ENCODE data around the gene RUNX2. TPM values are rescaled to one million over a fixed set of nuclear protein-coding genes. Genes with fewer than 3 reads are reported as not detected.

Gene RUNX2
- total and polyA plus RNA-seq, 2 donors (not counting 1 experiment from before 2014, with no cell fraction given) = 1.3 to 2.4 TPM

DNA sequence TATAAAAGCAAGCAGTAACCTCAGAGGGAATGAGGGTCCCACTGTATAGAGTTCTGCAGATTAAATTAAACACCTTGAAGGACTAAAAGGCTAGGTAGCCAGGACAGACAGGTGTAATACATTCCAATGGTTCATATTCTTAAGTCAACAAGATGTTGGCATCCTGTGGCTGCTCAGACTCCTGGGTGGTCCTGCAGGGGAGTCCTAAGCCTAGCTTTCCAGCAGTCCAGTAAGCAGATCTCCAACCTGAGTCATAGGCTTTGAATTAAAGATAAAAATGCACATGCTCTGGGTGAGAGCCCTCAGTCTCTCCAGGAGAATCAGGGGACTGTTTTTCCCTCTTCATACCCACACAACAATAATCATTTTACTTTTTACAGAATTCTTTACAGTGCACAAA, 356.9 kb downstream of the RUNX2 start:
- Mint-ChIP-seq H3K27ac (no peak overlapping the region), H3K4me1 (peaks cover 36% of the 10 kb centered on the region), H3K9me3 (ENCODE audit: insufficient read depth) (peaks cover 10% of the 10 kb centered on the region), H3K4me3 (no peak overlapping the region), H3K27me3 (no peaks in the 10 kb centered on the region)
- CTCF ChIA-PET = interaction anchor here (1.0 kb wide), 1 partner anchor 1030 kb away, joined by 3 read pairs; no protein-coding TSS in a partner anchor
- Histone ChIP-seq H3K9ac (ENCODE audit: low read length) (no peak overlapping the region), H3K4me3 (ENCODE audit: control extremely low read depth in 1 of 5, extremely low read depth in 1 of 5, insufficient read depth in 1 of 5, low read depth in 2 of 5, low read length in 4 of 5) (no peak overlapping the region), H3K4me1 (ENCODE audit: control insufficient read depth in 2 of 2, insufficient read depth in 2 of 2, low read length in 2 of 2) (peaks cover 25 to 32% of the 10 kb centered on the region in 2 donors), H4K20me1 (ENCODE audit: control insufficient read depth, insufficient read depth, low read length, poor library complexity, severe bottlenecking) (no peaks in the 10 kb centered on the region), H3K36me3 (replicated peaks in 1 of 2; ENCODE audit: control extremely low read depth in 1 of 2, control insufficient read depth in 1 of 2, extremely low read depth in 1 of 2, insufficient read depth in 2 of 2, low read length in 1 of 2) (no peaks in the 10 kb centered on the region), H2AFZ (ENCODE audit: insufficient read depth, low read depth, low read length, poor library complexity, severe bottlenecking) (no peak overlapping the region), H3K27me3 (replicated peaks in 1 of 4; ENCODE audit: control extremely low read depth in 1 of 4, control insufficient read depth in 3 of 4, insufficient read depth in 4 of 4, low read length in 3 of 4) (peaks cover 0 to 12% (median 2%) of the 10 kb centered on the region in 4 experiments), H3K79me2 (ENCODE audit: control insufficient read depth, insufficient read depth, low read length) (no peaks in the 10 kb centered on the region), H3K27ac (ENCODE audit: low read length in 2 of 2) (no peak overlapping the region), H3K9me3 (ENCODE audit: control extremely low read depth in 1 of 3, control insufficient read depth in 2 of 3, insufficient read depth in 1 of 3, low read length in 2 of 3) (peaks cover 2 to 40% (median 26%) of the 10 kb centered on the region in 3 donors), H3K4me2 (replicated peaks; ENCODE audit: low read depth, low read length, poor library complexity, severe bottlenecking) (no peak overlapping the region)
- intact Hi-C loops (cut with micrococcal nuclease) = no loop called here
- no peak for ATAC-seq (ENCODE audit: low read depth)
- no peak for DNase-seq
- no peak for TF ChIP-seq EZH2 (IDR thresholded peaks at IDR 0.05; ENCODE audit: borderline replicate concordance, insufficient read depth, low read depth, low read length, poor library complexity, severe bottlenecking)
- TF ChIP-seq, protein P1, sequence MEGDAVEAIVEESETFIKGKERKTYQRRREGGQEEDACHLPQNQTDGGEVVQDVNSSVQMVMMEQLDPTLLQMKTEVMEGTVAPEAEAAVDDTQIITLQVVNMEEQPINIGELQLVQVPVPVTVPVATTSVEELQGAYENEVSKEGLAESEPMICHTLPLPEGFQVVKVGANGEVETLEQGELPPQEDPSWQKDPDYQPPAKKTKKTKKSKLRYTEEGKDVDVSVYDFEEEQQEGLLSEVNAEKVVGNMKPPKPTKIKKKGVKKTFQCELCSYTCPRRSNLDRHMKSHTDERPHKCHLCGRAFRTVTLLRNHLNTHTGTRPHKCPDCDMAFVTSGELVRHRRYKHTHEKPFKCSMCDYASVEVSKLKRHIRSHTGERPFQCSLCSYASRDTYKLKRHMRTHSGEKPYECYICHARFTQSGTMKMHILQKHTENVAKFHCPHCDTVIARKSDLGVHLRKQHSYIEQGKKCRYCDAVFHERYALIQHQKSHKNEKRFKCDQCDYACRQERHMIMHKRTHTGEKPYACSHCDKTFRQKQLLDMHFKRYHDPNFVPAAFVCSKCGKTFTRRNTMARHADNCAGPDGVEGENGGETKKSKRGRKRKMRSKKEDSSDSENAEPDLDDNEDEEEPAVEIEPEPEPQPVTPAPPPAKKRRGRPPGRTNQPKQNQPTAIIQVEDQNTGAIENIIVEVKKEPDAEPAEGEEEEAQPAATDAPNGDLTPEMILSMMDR (IDR thresholded peaks at IDR 0.05) = no peak
- POLR2A ChIA-PET = no interaction called here

DNA sequence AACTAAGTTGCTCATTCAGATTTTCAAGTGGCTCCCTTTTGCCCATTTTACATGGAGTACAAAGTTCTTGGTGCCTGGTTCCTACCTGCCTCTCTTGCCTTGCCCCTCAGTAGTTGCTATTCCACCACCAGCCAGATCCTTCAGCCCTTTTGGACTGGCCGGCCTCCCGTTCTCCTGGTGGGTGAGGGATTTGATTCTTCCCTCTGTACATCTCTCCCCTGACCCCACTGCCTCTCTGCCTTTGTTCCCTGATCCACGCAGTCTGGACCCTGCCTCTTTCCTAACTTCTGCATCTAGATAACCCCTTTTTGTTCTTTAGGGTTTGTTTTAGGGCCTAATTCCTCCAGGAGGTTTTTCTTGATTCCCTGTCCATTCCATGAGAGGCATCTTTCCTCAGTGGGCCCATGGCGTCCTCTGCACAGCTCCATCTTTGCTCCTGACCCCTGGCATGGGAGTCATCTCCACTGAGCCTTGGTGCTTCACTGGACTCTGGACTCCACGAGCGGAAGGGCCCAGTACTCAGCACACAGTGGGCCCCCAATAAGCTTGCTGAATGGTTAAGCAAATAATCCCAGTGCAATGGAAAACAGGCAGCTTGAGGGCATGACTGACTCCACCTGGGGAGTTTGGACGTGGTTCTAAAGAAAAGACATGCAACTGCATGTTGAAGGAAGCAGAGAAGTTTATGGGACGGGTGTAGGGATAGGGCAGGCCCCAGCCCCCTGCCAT, 358.9 kb downstream of the RUNX2 start:
- peaks cover 2 to 23% (median 18%) of the 10 kb centered on the region in 3 donors for H3K9me3 ChIP-seq (ENCODE audit: control extremely low read depth in 1 of 3, control insufficient read depth in 2 of 3, insufficient read depth in 1 of 3, low read length in 2 of 3)
- Mint-ChIP-seq H3K9me3 (ENCODE audit: insufficient read depth) (peaks cover 5% of the 10 kb centered on the region), H3K27ac (no peak overlapping the region), H3K4me3 (peak overlapping the region; percentile 51), H3K27me3 (peaks cover 7% of the 10 kb centered on the region), H3K4me1 (peaks cover 25% of the 10 kb centered on the region)
- 65% methylated on average over 5 of the region's 8 CpGs for WGBS (ENCODE audit: insufficient coverage)
- intact Hi-C loops (cut with micrococcal nuclease) = no loop called here
- ChIA-PET CTCF (no interaction called here), POLR2A (no interaction called here)
- ATAC-seq (ENCODE audit: low read depth) (peak; percentile 21), DNase-seq (no peak)
- H3K9ac ChIP-seq (ENCODE audit: low read length) = no peak overlapping the region
- peak overlapping the region; percentile 41 for H3K4me2 ChIP-seq (replicated peaks; ENCODE audit: low read depth, low read length, poor library complexity, severe bottlenecking)
- no peak overlapping the region for H2AFZ ChIP-seq (ENCODE audit: insufficient read depth, low read depth, low read length, poor library complexity, severe bottlenecking)
- H3K79me2 ChIP-seq (ENCODE audit: control insufficient read depth, insufficient read depth, low read length) = no peaks in the 10 kb centered on the region
- H3K36me3 ChIP-seq (replicated peaks in 1 of 2; ENCODE audit: control extremely low read depth in 1 of 2, control insufficient read depth in 1 of 2, extremely low read depth in 1 of 2, insufficient read depth in 2 of 2, low read length in 1 of 2) = no peaks in the 10 kb centered on the region
- peaks cover 13 to 21% of the 10 kb centered on the region in 2 donors for H3K4me1 ChIP-seq (ENCODE audit: control insufficient read depth in 2 of 2, insufficient read depth in 2 of 2, low read length in 2 of 2)
- H3K27ac ChIP-seq (ENCODE audit: low read length in 2 of 2) = no peak overlapping the region
- peaks cover 0 to 14% (median 2%) of the 10 kb centered on the region in 4 experiments for H3K27me3 ChIP-seq (replicated peaks in 1 of 4; ENCODE audit: control extremely low read depth in 1 of 4, control insufficient read depth in 3 of 4, insufficient read depth in 4 of 4, low read length in 3 of 4)
- no peaks in the 10 kb centered on the region for H4K20me1 ChIP-seq (ENCODE audit: control insufficient read depth, insufficient read depth, low read length, poor library complexity, severe bottlenecking)
- H3K4me3 ChIP-seq (ENCODE audit: control extremely low read depth in 1 of 5, extremely low read depth in 1 of 5, insufficient read depth in 1 of 5, low read depth in 2 of 5, low read length in 4 of 5) = no peak overlapping the region
- TF ChIP-seq, protein P1 (IDR thresholded peaks at IDR 0.05) = no peak
- TF ChIP-seq EZH2 (IDR thresholded peaks at IDR 0.05; ENCODE audit: borderline replicate concordance, insufficient read depth, low read depth, low read length, poor library complexity, severe bottlenecking) = no peak
